Bronchial epithelial cell (primary cell): Measurements from ENCODE around the gene WDFY2. TPM values are rescaled to one million over a fixed set of nuclear protein-coding genes. Genes with fewer than 3 reads are reported as not detected.

Experiments
- DNase-seq: peaks from one replicate; pipeline ENCODE4 v3.0.0-alpha.2; 2010; ENCODE audit warnings: low read depth
- FAIRE-seq: peaks from 2 replicates; lab custom pipeline; 2011; peaks lifted over from hg19 to GRCh38; lab: Jason Lieb, UNC
- H3K27me3 ChIP-seq: 2 replicates; pipeline ENCODE4 v1.5.1; 2011; ENCODE audit warnings: low read length; ENCODE audit not compliant: control insufficient read depth, insufficient read depth
- H3K36me3 ChIP-seq: 2 replicates; pipeline ENCODE4 v1.5.1; 2011; ENCODE audit warnings: low read length; ENCODE audit not compliant: control insufficient read depth, insufficient read depth
- H3K4me3 ChIP-seq: 2 replicates; pipeline ENCODE4 v1.5.1; 2011; ENCODE audit warnings: mild to moderate bottlenecking, low read depth, low read length, control low read depth
- CTCF ChIP-seq: IDR thresholded peaks from 2 replicates; pipeline ENCODE4 v1.5.1; 2011; ENCODE audit warnings: mild to moderate bottlenecking, moderate library complexity, low read length, control low read depth, inconsistent platforms; ENCODE audit not compliant: insufficient read depth, severe bottlenecking
- total RNA-seq: library from RNA; depleted of rRNA; stranded (reverse); fragments of >200 nt; gene quantifications from 2 replicates; pipeline ENCODE4 v1.2.1, GENCODE V29; 2014

WDFY2 gene
- total RNA-seq, 1 donor from 2014 or later = 11.3 TPM

- no peaks in the 10 kb centered on the region for H3K36me3 ChIP-seq
- TF ChIP-seq CTCF = no peak
- H3K27me3 ChIP-seq = no peaks in the 10 kb centered on the region
- DNase-seq = peak; percentile 91
- H3K4me3 ChIP-seq = peak overlapping the region; percentile 53
- FAIRE-seq = no peak
Observed at GRCh38 chr13:51585696-51586095, 1.4 kb downstream of the WDFY2 start.

GRCh38 chr13:51587372-51587771, 3.1 kb downstream of the WDFY2 start:
- DNase-seq (no peak), FAIRE-seq (no peak)
- no peaks in the 10 kb centered on the region for H3K27me3 ChIP-seq
- H3K4me3 ChIP-seq = no peak overlapping the region
- no peak for TF ChIP-seq CTCF
- no peaks in the 10 kb centered on the region for H3K36me3 ChIP-seq

- no peaks in the 10 kb centered on the region for H3K27me3 ChIP-seq
- no peaks in the 10 kb centered on the region for H3K36me3 ChIP-seq
- DNase-seq = no peak
- FAIRE-seq = no peak
- no peak for TF ChIP-seq CTCF
- H3K4me3 ChIP-seq = no peak overlapping the region
Observed at GRCh38 chr13:51588406-51588949, 4.2 kb downstream of the WDFY2 start.

GRCh38 chr13:51589793-51590192, 5.5 kb downstream of the WDFY2 start:
- DNase-seq (no peak), FAIRE-seq (no peak)
- peaks cover 2% of the 10 kb centered on the region for H3K36me3 ChIP-seq
- no peak overlapping the region for H3K4me3 ChIP-seq
- H3K27me3 ChIP-seq = no peaks in the 10 kb centered on the region
- TF ChIP-seq CTCF = no peak

GRCh38 chr13:51590231-51590970, 6.1 kb downstream of the WDFY2 start:
- no peak overlapping the region for H3K4me3 ChIP-seq
- no peak for TF ChIP-seq CTCF
- no peak for DNase-seq
- no peaks in the 10 kb centered on the region for H3K27me3 ChIP-seq
- no peak for FAIRE-seq
- H3K36me3 ChIP-seq = peaks cover 2% of the 10 kb centered on the region
